Endothelial cell of umbilical vein (primary cell): ENCODE results near the gene GSTT4. TPM values are rescaled to one million over a fixed set of nuclear protein-coding genes. Genes with fewer than 3 reads are reported as not detected.
"Not testable (repeated sequence)": the region's sequence is repeated elsewhere in the genome, so short reads cannot be mapped to it uniquely, and the experiment has no call there.

ENCODE experiments used
- BruUV-seq: library from RNA; stranded (reverse); fragments of 400-500 nt; replicated peaks from 2 replicates; lab custom pipeline; 2021; lab: Mats Ljungman, UMichigan
- CTCF ChIA-PET: fragments of 300-600, 350-600 bp; sonication (Branson Sonifier 250); formaldehyde crosslinking; loops from one replicate; lab custom pipeline; 2021; ENCODE audit warnings: antibody characterized with exemption, inconsistent platforms; lab: Charles Lee
- POLR2A ChIA-PET: fragments of 300-600, 350-600 bp; sonication (Branson Sonifier 250); formaldehyde crosslinking; loops from one replicate; lab custom pipeline; 2021; ENCODE audit warnings: antibody characterized with exemption, inconsistent platforms; lab: Charles Lee
- DNase-seq: peaks from one replicate; pipeline ENCODE4 v3.0.0-alpha.2; 2011; ENCODE audit warnings: low read depth, low spot score
- FAIRE-seq: peaks from 2 replicates; lab custom pipeline; 2011; peaks lifted over from hg19 to GRCh38; lab: Jason Lieb, UNC
- H2AFZ ChIP-seq: 2 replicates; pipeline ENCODE4 v1.6.0; 2012; ENCODE audit warnings: low read depth, low read length, control low read depth, inconsistent platforms
- H3K27ac ChIP-seq: 2 replicates; pipeline ENCODE4 v1.5.1; 2011; ENCODE audit warnings: low read depth, mild to moderate bottlenecking, control low read depth, low read length, moderate library complexity; ENCODE audit not compliant: insufficient read depth
- H3K27me3 ChIP-seq, 2 experiments: 2 replicates each; pipeline versions ENCODE4 v1.6.0 to v1.6.1; 2011; ENCODE audit warnings: low read length in 2 of 2, mixed read lengths in 1 of 2; ENCODE audit not compliant: control insufficient read depth in 2 of 2, insufficient read depth in 2 of 2
- H3K36me3 ChIP-seq, 2 experiments: 2 replicates in 1 of 2; 3 replicates in 1 of 2; pipeline ENCODE4 v1.5.1; 2011; ENCODE audit warnings: low read length in 2 of 2, mild to moderate bottlenecking in 1 of 2, moderate library complexity in 1 of 2; ENCODE audit not compliant: control insufficient read depth in 2 of 2, insufficient read depth in 2 of 2; ENCODE audit errors: extremely low read depth in 1 of 2
- H3K4me1 ChIP-seq: 3 replicates; pipeline ENCODE4 v1.5.1; 2011; ENCODE audit warnings: mild to moderate bottlenecking, low read length; ENCODE audit not compliant: control insufficient read depth, insufficient read depth; ENCODE audit errors: extremely low read depth
- H3K4me2 ChIP-seq: 2 replicates; pipeline ENCODE4 v1.6.1; 2011; ENCODE audit warnings: low read length, control low read depth, mixed read lengths; ENCODE audit not compliant: insufficient read depth
- H3K4me3 ChIP-seq, 3 experiments: fragments of 200-600 bp in 1 of 3; sonication (generic), shearing (Covaris generic) in 1 of 3; replicated peaks in 1 of 3; 2 replicates each; pipeline ENCODE4 v1.5.1; 2011 to 2016; ENCODE audit warnings: control low read depth in 3 of 3, low read length in 3 of 3, mild to moderate bottlenecking in 2 of 3, inconsistent platforms in 1 of 3, low read depth in 1 of 3, moderate library complexity in 1 of 3; ENCODE audit not compliant: insufficient read depth in 1 of 3
- H3K79me2 ChIP-seq: 2 replicates; pipeline ENCODE4 v1.6.0; 2012; ENCODE audit warnings: low read length, inconsistent platforms; ENCODE audit not compliant: control insufficient read depth, insufficient read depth
- H3K9ac ChIP-seq: replicated peaks from 2 replicates; pipeline ENCODE3; 2011; ENCODE audit warnings: low read length, control low read depth; ENCODE audit not compliant: insufficient read depth; ENCODE audit errors: extremely low read depth
- H3K9me1 ChIP-seq: replicated peaks from 3 replicates; pipeline ENCODE4 v1.6.0; 2011; ENCODE audit warnings: mild to moderate bottlenecking, low read length; ENCODE audit not compliant: control insufficient read depth, insufficient read depth; ENCODE audit errors: extremely low read depth
- H3K9me3 ChIP-seq: replicated peaks from 2 replicates; pipeline ENCODE4 v1.5.1; 2012; ENCODE audit warnings: low read length, inconsistent platforms; ENCODE audit not compliant: control insufficient read depth, insufficient read depth
- H4K20me1 ChIP-seq: replicated peaks from 2 replicates; pipeline ENCODE3; 2011; ENCODE audit warnings: mild to moderate bottlenecking, low read length; ENCODE audit not compliant: control insufficient read depth, insufficient read depth; ENCODE audit errors: extremely low read depth
- FOS ChIP-seq: IDR thresholded peaks from 2 replicates; pipeline ENCODE4 v1.6.1; 2011; ENCODE audit warnings: mild to moderate bottlenecking, low read length, moderate library complexity, borderline replicate concordance; ENCODE audit not compliant: insufficient read depth
- GATA2 ChIP-seq: IDR thresholded peaks from 2 replicates; pipeline ENCODE4 v1.7.0; 2011; ENCODE audit warnings: low read depth, mild to moderate bottlenecking, moderate library complexity, mixed read lengths, low read length; ENCODE audit not compliant: insufficient read length, insufficient read depth
- JUN ChIP-seq: IDR thresholded peaks from 2 replicates; pipeline ENCODE4 v1.6.1; 2011; ENCODE audit warnings: borderline replicate concordance, low read depth; ENCODE audit not compliant: insufficient read length, insufficient read depth
- POLR2A ChIP-seq: IDR thresholded peaks from 2 replicates; pipeline ENCODE4 v1.6.1; 2012; ENCODE audit warnings: low read depth, mild to moderate bottlenecking, control low read depth, low read length
- POLR2AphosphoS5 ChIP-seq: IDR thresholded peaks from 2 replicates; pipeline ENCODE4 v1.6.1; 2012; ENCODE audit warnings: low read depth, mild to moderate bottlenecking, control low read depth, low read length, moderate library complexity; ENCODE audit not compliant: insufficient read depth
- dilution Hi-C: fragments of 300-500 bp; cut with MboI; formaldehyde crosslinking; loops from one replicate; pipeline ENCODE4 v1.15.0; 2019; ENCODE audit warnings: low sequenced_read_pairs; ENCODE audit not compliant: extremely low pct_ligation_motif_present
- intact Hi-C: fragments of 100-400 bp; cut with micrococcal nuclease; formaldehyde crosslinking; loops from one replicate; pipeline ENCODE4 v1.10.0; 2022
- polyA plus RNA-seq, 4 experiments: library from polyadenylated mRNA; depleted of rRNA in 3 of 4; stranded (reverse) in 3 of 4; unstranded in 1 of 4; fragments of >200 nt; gene quantifications; 2 replicates each; pipeline versions ENCODE4 v1.2.1 to v1.2.3, GENCODE V29; 2011 to 2012; ENCODE audit warnings: missing spikeins in 1 of 4
- total RNA-seq: library from RNA; stranded (reverse); gene quantifications from 2 replicates; pipeline ENCODE4 v1.2.3, GENCODE V29; 2021

Gene GSTT4
- total and polyA plus RNA-seq, 2 donors (not counting 3 experiments of a cell fraction or from before 2014, with no cell fraction given), result not detected

GRCh38 chr22:24046024-24046423 lies 40.8 kb upstream of the GSTT4 start:
- H3K4me2 ChIP-seq, result no peak overlapping the region
- H2AFZ ChIP-seq, result no peak overlapping the region
- no peaks in the 10 kb centered on the region for H3K9me3 ChIP-seq
- intact Hi-C loops (no loop called here), dilution Hi-C loops (no loop called here)
- no peaks in the 10 kb centered on the region for H4K20me1 ChIP-seq
- H3K27ac ChIP-seq, result no peak overlapping the region
- no peaks in the 10 kb centered on the region for H3K9me1 ChIP-seq
- no peaks in the 10 kb centered on the region for H3K27me3 ChIP-seq
- no peak for TF ChIP-seq GATA2
- no peak for TF ChIP-seq FOS
- no peak for TF ChIP-seq POLR2A
- TF ChIP-seq POLR2AphosphoS5, result no peak
- TF ChIP-seq JUN, result no peak
- BruUV-seq, result no TSS peak
- peaks cover 11% of the 10 kb centered on the region for H3K4me1 ChIP-seq
- FAIRE-seq (no peak), DNase-seq (no peak)
- peaks cover 3 to 20% of the 10 kb centered on the region in 2 experiments for H3K36me3 ChIP-seq
- no peak overlapping the region for H3K9ac ChIP-seq
- no peaks in the 10 kb centered on the region for H3K79me2 ChIP-seq
- H3K4me3 ChIP-seq, result no peak overlapping the region
- CTCF ChIA-PET, result interaction anchor here (1.0 to 1.6 kb wide), 2 partner anchors 8 to 34 kb away, joined by 3 read pairs; no protein-coding TSS in a partner anchor
- POLR2A ChIA-PET, result no interaction called here

GRCh38 chr22:24043958-24044357 lies 38.7 kb upstream of the GSTT4 start:
- no peak for DNase-seq
- no TSS peak for BruUV-seq
- TF ChIP-seq POLR2AphosphoS5, result no peak
- Histone ChIP-seq H3K9me3 (no peaks in the 10 kb centered on the region), H3K4me2 (no peak overlapping the region), H3K79me2 (no peaks in the 10 kb centered on the region), H3K9me1 (no peaks in the 10 kb centered on the region), H3K4me1 (peaks cover 11% of the 10 kb centered on the region), H3K4me3 (no peak overlapping the region), H3K9ac (no peak overlapping the region), H3K36me3 (peaks cover 6 to 9% of the 10 kb centered on the region in 2 experiments), H3K27ac (no peak overlapping the region), H4K20me1 (no peaks in the 10 kb centered on the region), H3K27me3 (no peaks in the 10 kb centered on the region), H2AFZ (no peak overlapping the region)
- ChIA-PET CTCF (no interaction called here), POLR2A (no interaction called here)
- no peak for FAIRE-seq
- dilution Hi-C loops, result no loop called here
- intact Hi-C loops, result no loop called here

DNA sequence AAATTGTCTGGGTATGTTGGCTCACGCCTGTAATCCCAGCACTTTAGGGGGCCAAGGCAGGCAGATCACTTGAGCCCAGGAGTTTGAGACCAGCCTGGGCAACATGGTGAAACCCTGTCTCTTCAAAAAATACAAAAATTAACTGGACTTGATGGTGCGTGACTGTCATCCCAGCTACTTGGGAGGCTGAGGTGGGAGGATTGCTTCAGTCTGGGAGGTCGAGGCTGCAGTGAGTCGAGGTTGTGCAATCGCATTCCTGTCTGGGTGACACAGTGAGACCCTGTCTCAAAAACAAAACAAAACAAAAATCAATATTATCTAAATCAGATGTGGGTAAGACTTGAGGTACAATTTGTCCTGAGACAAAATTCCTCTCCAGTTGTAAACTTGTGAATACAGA lies 38.2 kb upstream of the GSTT4 start:
- intact Hi-C loops, H3K27ac ChIP-seq, H3K9ac ChIP-seq, H3K79me2 ChIP-seq, CTCF ChIA-PET, H4K20me1 ChIP-seq, H3K4me3 ChIP-seq, H2AFZ ChIP-seq, POLR2A ChIA-PET, H3K27me3 ChIP-seq, DNase-seq, H3K9me3 ChIP-seq, dilution Hi-C loops, H3K4me2 ChIP-seq, H3K9me1 ChIP-seq, BruUV-seq, FAIRE-seq: not testable (repeated sequence)
- Histone ChIP-seq H3K36me3 (peaks cover 7 to 13% of the 10 kb centered on the region in 2 experiments), H3K4me1 (peaks cover 11% of the 10 kb centered on the region)
